Hematopoietic multipotent progenitor cell treated with erythropoietin and hydrocortisone succinate and interleukin-3 and kit ligand, for 17 days (in vitro differentiated cells): ENCODE results near the gene IQCK.
A peak's percentile ranks its signal among the peaks of the same experiment; 100 is the strongest.
"Not testable (repeated sequence)": the region's sequence is repeated elsewhere in the genome, so short reads cannot be mapped to it uniquely, and the experiment has no call there.

Experiments
- DNase-seq: peaks from one replicate; pipeline ENCODE4 v3.0.0-alpha.2; 2015; ENCODE audit warnings: low spot score

IQCK gene, protein sequence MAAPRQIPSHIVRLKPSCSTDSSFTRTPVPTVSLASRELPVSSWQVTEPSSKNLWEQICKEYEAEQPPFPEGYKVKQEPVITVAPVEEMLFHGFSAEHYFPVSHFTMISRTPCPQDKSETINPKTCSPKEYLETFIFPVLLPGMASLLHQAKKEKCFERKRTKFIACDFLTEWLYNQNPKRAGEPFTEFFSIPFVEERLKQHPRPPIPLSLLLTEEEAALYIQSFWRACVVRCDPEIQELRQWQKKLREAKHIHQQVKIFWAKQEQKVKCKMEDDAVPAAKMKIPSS

DNA sequence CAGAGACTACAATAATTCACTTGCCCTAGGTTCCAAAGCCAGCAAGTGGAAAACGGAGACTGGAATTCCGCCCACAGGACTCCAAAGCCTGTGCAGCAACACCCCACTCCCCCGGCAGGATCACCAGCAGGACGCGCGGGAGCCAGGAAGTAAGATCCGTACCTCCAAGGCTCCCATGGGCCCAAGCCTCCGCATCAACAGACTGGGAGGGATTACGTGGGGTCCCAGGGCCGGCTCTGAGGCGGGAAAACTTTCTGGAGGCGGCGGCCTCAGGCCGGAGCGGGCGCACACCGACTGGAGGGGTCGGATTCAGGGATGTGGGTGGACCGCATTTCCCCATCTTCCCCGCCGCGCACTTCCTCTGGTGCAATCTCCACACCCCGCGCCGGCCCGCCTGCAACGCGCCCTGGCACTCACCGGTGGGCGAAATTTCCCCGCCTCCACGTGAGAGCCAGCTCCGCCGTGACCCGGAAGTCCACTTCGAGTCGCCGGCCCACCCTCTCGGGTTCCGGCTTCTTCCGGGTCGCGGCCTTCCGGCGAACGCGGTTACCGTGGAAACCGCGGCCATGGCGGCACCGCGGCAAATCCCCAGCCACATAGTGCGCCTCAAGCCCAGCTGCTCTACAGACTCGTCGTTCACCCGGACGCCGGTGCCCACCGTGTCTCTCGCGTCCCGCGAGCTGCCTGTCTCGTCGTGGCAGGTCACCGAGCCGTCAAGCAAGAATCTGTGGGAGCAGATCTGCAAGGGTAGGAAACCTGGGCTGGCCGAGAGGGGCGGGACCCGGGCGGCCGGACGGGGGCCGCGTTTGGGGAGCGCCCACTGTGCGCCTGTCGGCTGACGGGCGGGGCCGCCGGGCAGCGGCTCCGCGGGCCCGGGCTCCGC, at the start of gene IQCK, which contains the start of gene KNOP1:
TSS of gene IQCK (plus strand) at position 531 of the 883 bp plus-strand sequence. CDS start at position 567, 36 bp downstream.
TSS of gene KNOP1 (minus strand) at position 487 of the 883 bp plus-strand sequence. CDS start 3,192 bp downstream, outside the sequence.
- peak; percentile 67 for DNase-seq

DNA sequence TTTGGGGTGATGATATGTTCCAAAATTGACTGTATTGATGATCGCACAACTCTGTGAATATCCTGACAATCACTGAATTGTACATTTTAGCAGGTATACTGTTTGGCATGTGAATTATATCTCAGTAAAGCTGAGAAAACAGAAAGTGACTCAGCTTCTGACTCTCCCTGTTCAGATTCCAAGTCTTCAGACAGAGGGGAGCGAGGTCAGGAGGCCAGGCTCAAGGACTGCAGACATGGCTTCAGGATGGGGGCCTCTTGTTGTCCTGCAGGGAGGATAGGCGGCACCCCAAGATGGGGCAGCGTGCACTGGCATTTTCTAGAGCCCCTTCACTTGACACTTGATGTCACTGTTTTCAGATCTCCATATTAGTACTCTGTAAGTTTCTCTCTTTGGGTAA, 45.7 kb upstream of the IQCK start:
- no peak for DNase-seq

DNA sequence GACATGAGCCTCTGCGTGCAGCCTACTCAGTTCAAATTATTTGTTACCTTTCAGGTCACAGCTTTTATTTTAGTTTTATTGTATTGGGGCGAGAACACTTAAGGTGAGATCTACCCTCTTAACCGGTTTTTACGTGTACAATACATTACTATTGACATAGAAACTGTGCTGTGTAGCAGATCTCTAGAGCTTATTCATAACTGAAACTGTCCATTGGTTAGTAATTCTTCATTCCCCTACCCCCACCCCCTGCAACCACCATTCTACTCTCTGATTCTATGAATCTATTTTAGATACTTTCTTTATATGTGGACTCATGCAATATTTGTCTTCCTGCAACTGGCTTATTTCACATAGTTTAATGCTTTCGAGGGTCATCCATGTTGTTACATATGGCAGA, 43.6 kb upstream of the IQCK start:
- DNase-seq: no peak

DNA sequence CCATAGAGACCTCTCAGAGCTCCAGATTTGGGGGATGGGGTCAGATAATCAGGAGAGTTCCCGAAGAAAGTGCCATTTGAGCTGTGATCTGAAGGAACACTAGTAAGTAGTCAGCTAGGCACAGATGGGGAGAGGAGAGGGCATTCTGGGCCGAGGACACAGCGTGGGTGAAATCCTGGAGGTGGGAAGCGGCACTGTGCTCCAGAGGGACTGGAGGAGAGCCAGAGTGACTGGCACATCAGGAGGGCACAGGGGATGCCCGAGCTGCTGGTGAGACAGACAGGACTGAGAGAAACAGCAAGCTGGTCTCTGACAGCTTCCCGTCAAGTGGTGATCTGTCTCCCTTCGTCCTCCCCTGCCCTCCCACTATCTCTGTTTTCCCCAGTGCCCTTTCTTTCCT, 40.7 kb upstream of the IQCK start:
- no peak for DNase-seq

DNA sequence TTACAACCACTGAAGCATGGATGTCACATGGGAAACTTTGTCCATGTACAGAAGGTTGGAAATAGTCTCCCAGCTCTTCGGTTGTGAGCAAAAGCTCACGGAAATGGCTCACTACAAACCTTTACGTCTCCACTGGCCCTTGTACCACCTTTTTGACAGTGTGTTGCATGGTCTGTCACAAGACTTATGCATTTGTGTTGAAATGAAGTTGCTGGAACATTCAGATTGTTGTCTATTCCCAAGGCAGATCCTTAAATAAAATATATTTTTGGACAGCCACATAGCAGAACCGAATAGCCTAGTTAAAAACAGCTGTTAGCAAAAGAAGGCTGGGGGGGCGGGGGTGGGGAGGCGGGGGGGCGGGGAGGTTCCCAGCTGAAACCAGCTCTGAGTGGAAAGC, 39.3 kb upstream of the IQCK start:
- no peak for DNase-seq

DNA sequence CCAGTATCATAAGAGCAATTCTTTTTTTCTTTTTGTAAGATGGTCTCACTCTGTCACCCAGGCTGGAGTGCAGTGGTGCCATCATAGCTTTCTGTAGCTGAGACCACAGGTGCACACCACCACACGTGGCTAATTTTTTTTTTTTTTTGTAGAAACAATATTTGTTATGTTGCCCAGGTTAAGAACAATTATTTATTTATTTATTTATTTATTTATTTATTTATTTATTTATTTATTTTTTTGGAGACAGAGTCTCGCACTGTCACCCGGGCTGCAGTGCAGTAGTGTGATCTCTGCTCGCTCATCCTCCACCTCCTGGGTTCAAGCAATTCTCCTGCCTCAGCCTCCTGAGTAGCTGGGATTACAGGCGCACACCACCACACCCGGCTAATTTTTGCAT, 38.8 kb upstream of the IQCK start:
- not testable (repeated sequence) for DNase-seq

DNA sequence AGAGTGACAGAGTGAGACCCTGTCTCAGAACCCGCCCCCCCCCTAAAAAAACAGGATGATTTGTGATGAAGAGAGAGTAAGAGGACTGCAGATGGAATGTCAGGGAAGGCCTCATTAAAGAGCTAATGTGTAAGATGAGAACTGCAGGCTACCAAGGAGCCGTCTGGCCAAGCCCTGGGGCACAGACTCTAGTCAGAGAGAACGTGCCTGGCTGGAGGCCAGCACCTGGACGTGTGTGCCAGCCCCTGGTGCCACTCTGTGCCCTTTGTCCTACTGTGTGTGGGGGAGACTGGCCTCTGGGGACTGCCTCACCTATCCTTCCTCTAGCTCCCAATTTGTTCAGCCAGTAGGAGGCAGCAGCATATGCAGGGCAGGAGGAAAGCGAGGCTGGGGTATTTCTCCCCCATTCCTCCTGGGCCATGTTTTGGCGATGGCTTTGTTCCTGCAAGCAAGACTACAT, 37.2 kb upstream of the IQCK start:
- DNase-seq: no peak

DNA sequence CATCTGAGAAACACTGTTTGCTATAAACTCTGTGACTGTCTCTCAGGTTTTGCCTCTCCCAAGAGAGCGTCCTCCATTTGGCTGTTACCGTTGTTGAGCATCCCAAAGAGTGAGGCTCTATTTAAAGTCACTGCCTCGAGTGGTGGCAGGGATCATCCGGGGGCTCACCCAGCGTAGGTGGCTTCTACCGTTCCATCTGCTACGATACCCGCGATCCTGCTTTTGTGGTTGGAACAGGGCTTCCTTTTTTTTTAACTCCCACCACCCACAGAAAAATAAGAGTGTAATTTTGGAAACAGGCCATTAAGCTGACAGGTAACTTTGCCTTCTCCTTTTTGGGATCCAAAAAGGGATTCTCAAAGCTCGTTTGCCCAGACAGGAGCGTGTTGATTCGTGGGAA, 36.4 kb upstream of the IQCK start:
- no peak for DNase-seq

DNA sequence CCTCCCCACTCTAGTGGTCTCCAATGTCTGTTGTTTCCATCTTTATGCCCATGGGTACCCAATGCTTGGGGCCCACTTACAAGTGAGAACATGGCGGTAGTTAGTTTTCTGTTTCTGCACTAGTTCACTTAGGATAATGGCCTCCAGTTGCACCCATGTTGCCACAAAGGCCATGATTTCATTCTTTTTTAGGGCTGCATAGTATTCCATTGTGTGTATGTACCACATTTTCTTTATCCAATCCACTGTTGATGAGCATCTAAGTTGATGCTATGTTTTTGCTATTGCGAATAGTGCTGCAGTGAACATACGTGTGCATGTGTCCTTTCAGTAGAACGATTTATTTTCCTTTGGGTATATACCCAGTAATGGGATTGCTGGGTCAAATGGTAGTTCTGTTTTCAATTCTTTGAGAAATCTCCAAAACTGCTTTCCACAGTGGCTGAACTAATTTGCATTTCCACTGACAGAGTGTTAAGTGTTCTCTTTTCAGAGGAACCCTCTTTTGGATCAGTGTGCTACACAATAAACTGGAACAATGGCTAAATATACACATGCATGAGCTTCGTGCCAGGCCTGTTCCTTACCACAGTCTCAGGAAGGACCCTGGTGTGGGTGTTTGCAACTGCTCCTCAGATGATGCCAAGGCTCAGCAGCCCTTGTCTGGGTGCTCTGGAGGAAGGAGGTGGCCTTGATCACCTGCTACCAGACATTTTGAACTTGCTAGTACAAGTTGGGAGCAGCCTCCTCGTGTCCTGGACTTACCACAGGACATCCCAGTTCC, 34.4 kb upstream of the IQCK start:
- DNase-seq: no peak

DNA sequence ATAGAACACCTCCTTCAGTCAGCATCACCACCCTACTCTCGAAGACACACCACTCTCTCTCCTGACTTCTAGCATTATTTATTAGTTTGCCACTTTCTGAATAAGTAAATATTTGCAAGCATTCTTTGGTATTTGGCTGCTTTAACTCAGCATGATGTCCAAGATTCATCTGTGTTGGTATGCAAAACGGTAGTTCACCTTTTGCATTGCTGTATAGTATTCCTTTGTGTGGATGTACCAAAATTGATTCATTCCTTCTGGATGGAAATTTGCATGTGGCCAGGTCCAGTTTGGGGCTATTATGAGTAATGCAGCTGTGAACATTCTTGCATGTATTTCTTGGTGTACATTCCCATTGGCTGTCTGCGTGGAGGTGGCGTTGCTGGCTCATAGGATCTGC, 32.9 kb upstream of the IQCK start:
- DNase-seq: no peak

DNA sequence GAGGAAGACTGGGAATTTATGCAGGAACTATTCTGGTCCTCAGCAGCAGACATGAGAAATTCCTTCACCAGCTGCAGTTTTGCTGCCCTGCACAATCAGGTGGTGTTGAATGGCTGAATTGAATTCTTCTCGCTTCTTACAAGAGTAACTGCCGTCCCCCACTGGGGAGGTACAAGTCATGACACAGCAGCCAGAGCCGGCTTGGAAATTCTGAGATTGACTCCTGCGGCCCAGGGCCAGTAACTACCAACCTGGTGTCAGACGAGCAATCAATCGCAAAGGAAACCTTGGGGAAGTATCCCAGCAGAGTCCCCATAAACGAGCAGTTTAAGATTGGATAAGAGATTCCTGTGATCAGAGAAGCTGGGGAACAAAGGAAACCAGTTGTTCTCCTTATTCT, 30.8 kb upstream of the IQCK start:
- no peak for DNase-seq

DNA sequence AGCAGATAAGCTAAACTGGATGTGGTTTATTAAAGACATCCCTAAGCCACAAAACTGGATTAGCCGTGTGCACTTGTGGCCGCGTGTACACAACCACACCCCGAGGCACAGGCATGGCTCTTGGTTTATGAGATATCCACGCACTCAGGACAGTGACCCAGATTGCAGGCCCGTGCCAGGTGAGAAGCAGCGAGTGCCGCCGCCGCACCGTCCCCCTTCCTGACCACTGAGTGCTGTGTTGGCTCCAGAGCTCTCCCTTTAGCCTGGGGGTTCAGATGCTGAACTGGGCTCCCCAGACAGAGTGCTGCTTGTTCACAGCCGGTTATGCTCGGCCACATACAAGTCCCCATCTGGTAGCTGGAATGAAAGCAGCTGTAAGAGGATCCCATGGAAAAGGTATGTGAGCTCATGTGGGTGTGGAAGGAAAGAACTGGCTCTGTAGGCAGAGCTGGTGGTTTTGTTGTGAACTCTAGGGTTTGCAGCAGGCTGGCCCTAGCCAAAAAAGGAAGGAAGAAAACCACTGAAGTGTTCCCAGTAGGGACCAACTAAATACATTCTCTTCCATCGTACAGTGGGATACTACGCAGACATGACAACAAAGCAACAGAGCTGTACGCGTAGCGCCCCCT, 29.6 kb upstream of the IQCK start:
- DNase-seq: no peak

DNA sequence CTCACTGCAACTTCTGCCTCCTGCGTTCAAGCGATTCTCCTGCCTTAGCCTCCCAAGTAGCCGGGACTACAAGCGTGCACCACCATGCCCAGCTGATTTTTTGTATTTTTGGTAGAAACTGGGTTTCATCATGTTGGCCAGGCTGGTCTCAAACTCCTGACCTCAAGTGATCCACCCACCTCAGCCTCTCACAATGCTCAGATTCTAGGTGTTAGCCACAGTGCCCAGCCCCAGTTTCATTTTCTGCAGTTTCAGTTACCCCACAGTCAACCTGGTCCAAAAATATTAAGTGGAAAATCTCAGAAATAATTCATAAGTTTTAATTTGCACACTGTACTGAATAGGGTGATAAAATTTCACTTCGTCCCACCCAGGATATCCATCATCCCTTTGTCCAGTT, 28.7 kb upstream of the IQCK start:
- DNase-seq: no peak

DNA sequence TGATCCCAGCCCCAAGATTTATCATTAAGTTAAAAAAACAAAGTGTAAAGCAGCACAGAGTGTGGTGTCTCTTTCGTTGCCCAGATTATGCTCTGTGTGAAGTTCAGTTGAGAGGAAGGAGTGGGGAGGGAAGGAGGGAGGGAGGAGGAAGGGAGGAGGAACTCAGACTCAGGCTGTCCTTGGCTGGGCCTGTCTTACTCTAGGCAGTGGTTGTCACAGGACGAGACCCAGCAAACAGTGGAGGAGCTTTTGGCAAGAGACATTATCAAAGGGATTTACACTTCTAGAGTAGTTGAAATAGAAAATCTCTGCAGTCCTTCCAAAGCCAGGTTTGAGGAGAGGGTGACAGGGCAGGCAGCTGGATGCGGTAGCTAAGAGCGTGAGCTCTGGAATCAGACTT, 27.9 kb upstream of the IQCK start:
- no peak for DNase-seq

DNA sequence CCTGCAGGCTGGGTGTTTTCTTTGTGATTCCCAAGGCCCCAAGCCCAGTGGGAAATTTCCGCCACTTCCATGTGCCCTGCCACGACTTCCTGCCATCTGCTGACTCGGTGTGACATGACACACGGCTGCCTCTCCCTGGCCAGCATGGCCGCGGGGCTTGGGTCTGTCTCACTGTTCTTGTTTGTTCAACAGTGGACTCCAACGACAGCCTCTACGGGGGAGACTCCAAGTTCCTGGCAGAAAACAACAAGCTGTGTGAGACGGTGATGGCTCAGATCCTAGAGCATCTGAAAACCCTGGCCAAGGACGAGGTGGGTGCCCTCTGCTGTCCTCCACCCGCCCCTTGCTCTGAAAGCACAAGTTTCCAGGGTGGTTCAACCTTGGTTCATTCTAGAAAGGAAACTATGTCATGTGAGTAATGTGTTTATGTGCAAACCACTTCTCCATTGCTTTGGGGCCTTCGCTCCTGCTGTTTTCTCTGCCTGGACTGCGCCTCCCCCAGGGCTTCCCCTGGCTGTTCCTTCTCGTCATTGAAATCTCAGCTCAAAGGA, 26.8 kb upstream of the IQCK start:
- DNase-seq: no peak

DNA sequence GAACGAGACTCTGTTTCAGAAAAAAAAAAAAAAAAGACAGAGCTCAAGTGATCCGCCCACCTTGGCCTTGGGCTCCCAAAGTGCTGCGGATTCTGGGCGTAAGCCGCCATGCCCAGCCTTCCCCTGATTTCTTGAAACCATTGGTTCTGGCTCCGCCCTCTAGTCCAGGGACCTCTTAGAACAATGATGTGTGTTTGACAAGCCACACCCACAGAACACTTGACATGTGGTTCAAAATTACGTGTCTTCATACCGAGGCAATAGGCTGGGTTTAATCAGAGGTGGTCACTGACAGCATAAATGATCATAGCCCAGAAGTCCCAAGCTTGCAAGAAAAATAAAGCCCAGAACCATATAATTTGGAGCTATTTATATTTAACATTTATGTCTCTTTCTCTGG, 23.1 kb upstream of the IQCK start:
- DNase-seq: no peak

DNA sequence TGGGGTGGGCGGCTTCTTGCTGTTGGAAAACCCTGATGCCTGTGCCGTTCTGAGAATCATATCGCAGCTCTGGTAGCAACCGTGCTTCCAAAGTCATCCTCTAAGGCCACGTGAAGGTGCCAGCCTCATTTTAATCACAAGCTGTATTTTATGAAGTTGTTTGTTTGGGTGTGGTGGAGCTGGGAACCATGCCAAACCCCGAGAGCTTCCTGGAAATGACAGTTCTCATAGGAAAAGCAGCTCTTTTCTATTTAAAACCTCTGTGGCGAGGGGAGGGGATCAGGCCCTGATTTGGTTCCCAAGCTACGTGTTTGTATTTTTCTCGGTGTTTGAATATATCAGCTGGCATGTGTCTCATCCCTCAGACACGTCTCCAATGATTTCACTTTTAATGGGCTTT, 21.7 kb upstream of the IQCK start:
- no peak for DNase-seq

DNA sequence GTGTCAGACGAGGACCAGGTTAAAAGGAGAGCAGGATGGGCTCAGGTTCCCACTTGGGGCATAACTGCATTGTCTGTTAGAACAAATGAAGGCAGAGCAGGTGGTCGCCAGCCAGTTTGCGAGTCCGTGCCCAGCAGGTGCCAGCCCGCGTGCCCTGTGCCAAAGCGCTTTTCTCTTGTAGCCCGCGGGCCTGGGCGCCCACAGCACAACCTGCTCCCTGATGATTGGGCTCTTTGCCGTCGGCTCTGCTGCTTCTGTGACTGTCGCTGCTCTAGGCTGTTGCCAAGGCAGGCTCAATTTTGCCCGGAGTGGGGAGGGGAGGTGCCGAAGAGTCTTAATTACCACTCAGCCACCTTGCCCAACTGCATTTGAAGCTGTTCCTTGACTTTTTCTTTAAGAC, 21.1 kb upstream of the IQCK start:
- no peak for DNase-seq

DNA sequence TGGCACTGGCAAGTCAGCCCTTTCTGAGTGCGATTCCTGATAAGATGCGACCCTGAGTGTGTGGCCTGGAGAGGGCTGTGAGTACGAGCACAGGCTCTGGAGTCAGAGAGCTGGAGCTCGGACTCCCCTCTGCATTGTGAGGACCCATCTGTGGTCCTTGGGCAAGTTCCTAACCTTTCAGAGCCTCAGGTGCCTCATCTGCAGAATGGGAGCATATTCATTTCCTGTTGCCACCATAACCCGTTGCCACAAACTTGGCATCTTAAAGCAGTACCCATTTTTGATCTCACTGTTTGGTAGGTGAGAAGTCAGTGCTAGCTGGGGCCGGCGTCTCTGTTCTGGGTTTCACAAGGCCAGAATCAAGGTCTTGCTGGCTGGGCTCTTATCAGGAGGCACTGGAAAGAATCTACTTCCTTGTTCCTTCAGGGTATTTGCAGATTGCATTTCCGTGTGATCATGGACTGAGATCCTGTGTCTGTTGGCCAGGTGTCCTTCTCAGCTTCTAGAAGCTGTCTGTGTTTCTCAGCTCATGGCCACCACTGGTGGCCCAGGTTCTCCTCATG, 20.2 kb upstream of the IQCK start:
- DNase-seq: no peak

DNA sequence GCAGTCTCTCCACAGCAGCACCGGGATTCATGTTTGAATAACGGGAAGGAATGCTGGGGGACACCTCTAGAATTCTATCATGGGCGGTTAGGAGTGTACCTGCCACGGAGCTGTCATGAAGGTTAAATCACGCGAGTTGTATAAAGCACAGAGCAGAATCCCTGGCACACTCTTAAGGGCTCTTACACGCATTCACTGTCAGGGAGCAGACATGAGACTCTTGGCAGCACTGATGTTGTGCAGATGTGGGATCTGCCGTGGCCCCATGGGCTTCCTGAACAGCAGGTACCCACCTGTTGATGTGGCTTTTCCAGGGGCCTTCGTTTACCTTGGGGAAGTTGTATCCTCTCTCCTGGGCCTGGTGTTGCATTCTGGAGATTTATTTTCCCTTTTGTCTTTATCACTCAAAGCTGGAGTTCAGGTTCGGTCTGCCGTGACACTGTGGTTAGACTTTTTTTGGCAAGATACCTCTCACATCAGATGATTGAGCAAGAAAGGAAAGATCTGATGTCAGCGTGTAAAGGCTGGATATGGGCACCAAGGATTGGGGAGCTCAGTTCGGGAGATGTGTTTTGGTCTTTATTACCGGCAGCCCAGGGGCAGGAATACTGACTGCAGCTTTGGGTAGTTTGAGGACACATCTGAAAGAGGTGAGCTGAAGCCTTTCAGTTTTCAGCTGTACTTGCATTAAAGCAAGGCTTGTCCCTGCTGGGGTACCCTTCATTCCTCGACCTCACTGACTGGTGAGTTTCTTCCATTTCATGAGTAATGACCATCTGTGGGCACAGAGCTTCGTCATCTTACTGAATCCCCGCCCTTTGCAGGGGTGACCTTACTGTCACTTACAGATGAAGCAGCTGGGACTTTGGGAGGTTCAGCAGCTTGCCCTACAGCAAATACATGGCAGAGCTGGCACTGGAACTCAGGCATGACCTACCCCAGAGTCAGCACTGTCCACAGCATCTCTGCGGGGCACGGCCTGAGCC, 19.3 kb upstream of the IQCK start:
- no peak for DNase-seq
